ENCODE data around the gene DYRK1B. TPM values are rescaled to one million over a fixed set of nuclear protein-coding genes. Genes with fewer than 3 reads are reported as not detected.
"Not testable (repeated sequence)": the region's sequence is repeated elsewhere in the genome, so short reads cannot be mapped to it uniquely, and the experiment has no call there.

DYRK1B gene
- 1 to 10 TPM; 2.5 to 6.3 (median 4.4) TPM for total RNA-seq
- long read RNA-seq, partial matches to known transcripts, result 0 of 1 reads
- long read RNA-seq, other reads (novel, unspliced or antisense), result 1 of 1 reads

GRCh38 chr19:39833464-39834286, at the start of gene DYRK1B:
DYRK1B (minus strand) TSS chr19:39834162; CDS start chr19:39831867, 2,295 bp downstream.
- WGBS (ENCODE audit: insufficient coverage, low coverage, low lambda C conversion rate, missing lambda C conversion rate), result 0% methylated on average over 3 of the region's 59 CpGs
- DNase-seq (peak; percentile 98 to 99 (median 98)), ATAC-seq (peak; percentile 92 to 95 (median 93))
- H3K4me3 ChIP-seq, result peak within 1 kb of the TSS; percentile 89 to 100 (median 94)
- TF ChIP-seq CTCF (IDR thresholded peaks at IDR 0.05), result no peak
- TF ChIP-seq POLR2A (IDR thresholded peaks at IDR 0.05), result no peak
- intact Hi-C loops (cut with DNase I), result no loop called here
- peaks cover 0 to 16% (median 3%) of the 10 kb centered on the region in 4 donors for H3K4me1 ChIP-seq
- peak within 1 kb of the TSS; percentile 44 to 73 (median 52) for H3K27ac ChIP-seq
- H3K9me3 ChIP-seq, result no peaks in the 10 kb centered on the region
- peaks cover 0 to 52% (median 17%) of the 10 kb centered on the region in 4 donors for H3K36me3 ChIP-seq
- no peaks in the 10 kb centered on the region for H3K27me3 ChIP-seq

- H3K36me3 ChIP-seq; ATAC-seq; H3K4me3 ChIP-seq; intact Hi-C loops (cut with DNase I); H3K27me3 ChIP-seq; DNase-seq; H3K27ac ChIP-seq; H3K9me3 ChIP-seq; H3K4me1 ChIP-seq: not testable (repeated sequence)
- WGBS (ENCODE audit: insufficient coverage, low coverage, low lambda C conversion rate, missing lambda C conversion rate), result 78% methylated on average over 6 of the region's 10 CpGs
Observed at GRCh38 chr19:39882645-39883044, 48.7 kb upstream of the DYRK1B start.

- H3K36me3 ChIP-seq; intact Hi-C loops (cut with DNase I); H3K4me1 ChIP-seq; H3K9me3 ChIP-seq; H3K27me3 ChIP-seq; H3K27ac ChIP-seq; DNase-seq; H3K4me3 ChIP-seq: not testable (repeated sequence)
- 12% methylated on average over 9 of the region's 15 CpGs for WGBS (ENCODE audit: insufficient coverage, low coverage, low lambda C conversion rate, missing lambda C conversion rate)
- TF ChIP-seq CTCF (IDR thresholded peaks at IDR 0.05), result peak in 1 of 4 donors; percentile 16
- peak; percentile 61 to 88 (median 79) for ATAC-seq
Observed at GRCh38 chr19:39881495-39882110, 47.6 kb upstream of the DYRK1B start.

- intact Hi-C loops (cut with DNase I); H3K27me3 ChIP-seq; H3K4me3 ChIP-seq; DNase-seq; H3K9me3 ChIP-seq; H3K36me3 ChIP-seq; H3K4me1 ChIP-seq; ATAC-seq; H3K27ac ChIP-seq: not testable (repeated sequence)
- WGBS (ENCODE audit: insufficient coverage, low coverage, low lambda C conversion rate, missing lambda C conversion rate), result 66% methylated on average over 3 of the region's 5 CpGs
Observed at GRCh38 chr19:39880241-39880640, 46.3 kb upstream of the DYRK1B start.

- WGBS (ENCODE audit: insufficient coverage, low coverage, low lambda C conversion rate, missing lambda C conversion rate), result 100% methylated on average over 1 of the region's 8 CpGs
- H3K36me3 ChIP-seq; H3K4me1 ChIP-seq; H3K27ac ChIP-seq; H3K27me3 ChIP-seq; DNase-seq; intact Hi-C loops (cut with DNase I); H3K4me3 ChIP-seq; ATAC-seq; H3K9me3 ChIP-seq: not testable (repeated sequence)
Observed at GRCh38 chr19:39879796-39880195, 45.8 kb upstream of the DYRK1B start.

GRCh38 chr19:39878866-39879265, 44.9 kb upstream of the DYRK1B start:
- H3K27me3 ChIP-seq; H3K36me3 ChIP-seq; intact Hi-C loops (cut with DNase I); H3K9me3 ChIP-seq; H3K4me1 ChIP-seq; DNase-seq; H3K27ac ChIP-seq; H3K4me3 ChIP-seq; ATAC-seq: not testable (repeated sequence)
- 68% methylated on average over 9 of the region's 11 CpGs for WGBS (ENCODE audit: insufficient coverage, low coverage, low lambda C conversion rate, missing lambda C conversion rate)
